HG03025 (cell line): ENCODE measurements around the gene TNFSF8.

Source experiments
- ATAC-seq: cut with Tn5 transposase; IDR thresholded peaks from one replicate; pipeline ENCODE4 v1.9.1; 2021; ENCODE audit warnings: mild to moderate bottlenecking, moderate library complexity; ENCODE audit not compliant: unreplicated experiment, low FRiP score

TNFSF8 gene

GRCh38 chr9:114883709-114884108 is 46.7 kb downstream of the TNFSF8 start:
- no peak for ATAC-seq

- no peak for ATAC-seq
Measured at GRCh38 chr9:114880291-114880745, 50.1 kb downstream of the TNFSF8 start.

- ATAC-seq: no peak
Measured at GRCh38 chr9:114878879-114879564, 51.4 kb downstream of the TNFSF8 start.

GRCh38 chr9:114869845-114870244 is 60.5 kb downstream of the TNFSF8 start:
- no peak for ATAC-seq

GRCh38 chr9:114869378-114869777 is 61.0 kb downstream of the TNFSF8 start:
- no peak for ATAC-seq

GRCh38 chr9:114867327-114867726 is 63.1 kb downstream of the TNFSF8 start:
- no peak for ATAC-seq

GRCh38 chr9:114864471-114864870 is 65.9 kb downstream of the TNFSF8 start:
- ATAC-seq: no peak

- no peak for ATAC-seq
Measured at GRCh38 chr9:114861922-114862605, 68.3 kb downstream of the TNFSF8 start.

- ATAC-seq: no peak
Measured at GRCh38 chr9:114861273-114861672, 69.1 kb downstream of the TNFSF8 start.

GRCh38 chr9:114860187-114860586 is 70.2 kb downstream of the TNFSF8 start:
- ATAC-seq: no peak

GRCh38 chr9:114856942-114857315 is 73.5 kb downstream of the TNFSF8 start:
- ATAC-seq: no peak

- ATAC-seq: no peak
Measured at GRCh38 chr9:114856215-114856941, 74.0 kb downstream of the TNFSF8 start.

- no peak for ATAC-seq
Measured at GRCh38 chr9:114855488-114855887, 74.9 kb downstream of the TNFSF8 start.

GRCh38 chr9:114854736-114855355 is 75.5 kb downstream of the TNFSF8 start:
- ATAC-seq: no peak

GRCh38 chr9:114853071-114853855 is 77.1 kb downstream of the TNFSF8 start:
- ATAC-seq: no peak

GRCh38 chr9:114852050-114852594 is 78.3 kb downstream of the TNFSF8 start:
- no peak for ATAC-seq

- ATAC-seq: no peak
Measured at GRCh38 chr9:114851306-114851705, 79.1 kb downstream of the TNFSF8 start.
